Mammary epithelial cell (primary cell): ENCODE measurements around the gene KLHL17.

Experiments
- EZH2 ChIP-seq: IDR thresholded peaks from 2 replicates; pipeline ENCODE4 v1.6.1; 2012; ENCODE audit warnings: low read length, inconsistent platforms, borderline replicate concordance
- TF ChIP-seq, protein P1 (sequence below), 2 donors: IDR thresholded peaks in 1 of 2; conservative IDR thresholded peaks in 1 of 2; 2 replicates each; pipeline ENCODE4 v1.5.1; 2011 to 2012; ENCODE audit warnings: inconsistent platforms in 2 of 2, low read length in 2 of 2, mild to moderate bottlenecking in 2 of 2, control low read depth in 1 of 2, low read depth in 1 of 2; ENCODE audit not compliant: insufficient read depth in 1 of 2; ENCODE audit errors: extremely low read depth in 1 of 2

DNA sequence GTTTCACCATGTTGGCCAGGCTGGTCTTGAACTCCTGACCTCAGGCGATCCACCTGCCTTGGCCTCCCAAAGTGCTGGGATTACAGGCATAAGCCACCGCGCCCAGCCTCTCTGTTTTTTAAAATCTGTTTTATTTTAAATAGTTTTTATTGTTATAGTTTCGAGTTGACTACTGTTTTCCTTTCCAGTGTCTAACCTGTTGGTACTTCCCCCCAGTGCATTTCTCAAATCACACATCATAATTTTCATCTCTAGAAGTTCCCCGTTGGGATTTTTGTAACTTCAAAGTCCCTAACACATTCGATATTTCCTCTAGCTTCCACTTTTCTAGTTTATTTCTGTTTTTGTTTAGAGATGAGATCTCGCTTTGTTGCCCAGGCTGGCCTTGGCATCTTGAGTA, 32.0 kb downstream of the KLHL17 start:
- TF ChIP-seq, protein P1, sequence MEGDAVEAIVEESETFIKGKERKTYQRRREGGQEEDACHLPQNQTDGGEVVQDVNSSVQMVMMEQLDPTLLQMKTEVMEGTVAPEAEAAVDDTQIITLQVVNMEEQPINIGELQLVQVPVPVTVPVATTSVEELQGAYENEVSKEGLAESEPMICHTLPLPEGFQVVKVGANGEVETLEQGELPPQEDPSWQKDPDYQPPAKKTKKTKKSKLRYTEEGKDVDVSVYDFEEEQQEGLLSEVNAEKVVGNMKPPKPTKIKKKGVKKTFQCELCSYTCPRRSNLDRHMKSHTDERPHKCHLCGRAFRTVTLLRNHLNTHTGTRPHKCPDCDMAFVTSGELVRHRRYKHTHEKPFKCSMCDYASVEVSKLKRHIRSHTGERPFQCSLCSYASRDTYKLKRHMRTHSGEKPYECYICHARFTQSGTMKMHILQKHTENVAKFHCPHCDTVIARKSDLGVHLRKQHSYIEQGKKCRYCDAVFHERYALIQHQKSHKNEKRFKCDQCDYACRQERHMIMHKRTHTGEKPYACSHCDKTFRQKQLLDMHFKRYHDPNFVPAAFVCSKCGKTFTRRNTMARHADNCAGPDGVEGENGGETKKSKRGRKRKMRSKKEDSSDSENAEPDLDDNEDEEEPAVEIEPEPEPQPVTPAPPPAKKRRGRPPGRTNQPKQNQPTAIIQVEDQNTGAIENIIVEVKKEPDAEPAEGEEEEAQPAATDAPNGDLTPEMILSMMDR (conservative IDR thresholded peaks at IDR 0.05 in 1 of 2, IDR thresholded peaks at IDR 0.05 in 1 of 2; ENCODE audit: extremely low read depth in 1 of 2, insufficient read depth in 1 of 2, low read depth in 1 of 2, low read length in 2 of 2), result no peak
- no peak for TF ChIP-seq EZH2
